ENCODE results near the gene BRICD5.
A peak's percentile ranks its signal among the peaks of the same experiment; 100 is the strongest.

BRICD5 gene

GRCh38 chr16:2237102-2237482, 26.4 kb upstream of the BRICD5 start:
- DNase-seq, result no peak

DNA sequence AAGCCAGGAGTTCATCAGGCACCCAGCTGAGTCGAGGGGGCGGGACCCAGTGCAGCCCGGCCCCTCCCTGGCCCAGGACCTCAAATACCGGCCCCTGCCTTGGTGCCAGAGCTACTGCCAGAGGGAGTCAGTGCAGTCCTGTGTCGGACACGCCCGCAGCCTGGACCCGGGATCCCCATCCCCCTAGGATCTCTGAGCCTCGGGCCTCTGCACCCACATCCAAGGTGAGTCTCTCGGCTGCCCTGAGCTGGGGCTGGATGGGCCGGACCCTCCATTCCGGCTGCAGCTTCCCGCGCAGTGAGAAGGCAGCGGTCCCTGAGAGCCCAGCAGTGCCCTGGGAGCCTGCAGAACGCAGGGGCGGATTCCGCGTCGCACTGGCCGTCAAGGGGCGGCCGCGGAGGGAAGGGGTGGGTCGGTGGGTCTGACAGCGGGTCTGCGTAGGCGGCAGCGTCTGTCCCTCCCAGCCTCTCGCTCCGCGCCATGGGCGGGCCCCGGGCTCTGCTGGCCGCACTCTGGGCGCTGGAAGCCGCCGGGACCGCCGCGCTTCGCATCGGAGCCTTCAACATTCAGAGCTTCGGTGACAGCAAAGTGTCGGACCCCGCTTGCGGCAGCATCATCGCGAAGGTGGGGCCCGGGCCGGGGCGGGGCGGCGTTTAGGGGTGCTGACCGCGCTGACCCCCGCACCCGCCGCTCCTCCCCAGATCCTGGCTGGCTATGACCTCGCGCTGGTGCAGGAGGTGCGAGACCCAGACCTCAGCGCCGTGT, 25.9 kb upstream of the BRICD5 start, which contains the start of gene DNASE1L2:
Gene DNASE1L2 (plus strand): TSS at position 108 of the 765 bp plus-strand sequence. CDS start 373 bp downstream, at position 481.
- no peak for DNase-seq

DNA sequence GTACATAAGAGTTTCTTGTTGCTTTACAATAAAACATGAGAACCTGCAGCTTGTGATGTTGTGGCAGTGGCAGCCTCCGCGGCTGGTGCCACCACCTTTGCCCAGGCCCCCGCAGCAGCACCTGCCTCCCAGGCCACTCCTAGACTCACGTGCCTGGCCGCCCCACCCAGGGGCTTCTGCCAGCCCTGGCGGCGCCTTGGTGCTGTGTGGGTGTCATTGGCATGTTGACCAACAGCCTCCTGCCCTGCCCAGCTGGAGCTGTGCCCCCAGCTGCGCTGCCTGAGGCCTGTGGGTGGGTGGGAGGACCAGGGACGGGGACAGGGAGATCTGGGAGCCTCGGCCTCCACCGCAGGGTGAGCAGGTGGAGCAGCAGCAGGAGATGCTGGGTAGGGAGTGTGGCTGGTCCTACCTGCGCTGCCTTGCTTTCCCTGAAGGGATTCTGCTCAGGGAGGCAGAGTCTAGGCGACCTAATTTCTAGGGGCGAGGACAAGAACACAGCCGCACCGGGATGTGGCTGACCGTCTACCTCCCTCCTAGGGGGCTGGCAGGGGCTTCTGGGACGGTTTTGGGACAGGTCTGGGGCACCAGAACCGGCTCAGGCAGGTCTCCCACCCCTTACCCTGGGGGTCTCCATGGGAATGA, 25.2 kb upstream of the BRICD5 start:
- no peak for DNase-seq

GRCh38 chr16:2235234-2235651, 24.6 kb upstream of the BRICD5 start:
- no peak for DNase-seq

DNA sequence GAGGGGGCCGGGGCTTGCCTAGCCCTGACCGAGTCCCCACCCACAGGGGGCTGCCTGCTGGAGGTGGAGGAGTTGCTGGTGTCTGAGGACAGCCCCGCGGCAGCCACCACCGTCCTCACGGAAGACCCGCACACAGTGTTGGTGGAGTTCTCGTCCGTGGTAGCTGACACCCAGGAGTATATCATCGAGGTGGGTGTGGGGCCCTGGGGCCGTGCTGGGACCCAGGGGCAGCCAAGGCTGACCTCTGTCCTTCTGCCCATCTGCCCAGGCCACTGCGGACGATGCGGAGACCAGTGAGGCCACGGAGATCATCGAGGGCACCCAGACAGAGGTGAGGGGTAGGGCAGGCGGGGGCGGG, 24.1 kb upstream of the BRICD5 start:
- DNase-seq, result no peak

GRCh38 chr16:2233872-2234812, 23.5 kb upstream of the BRICD5 start:
- DNase-seq, result no peak

- no peak for DNase-seq
Observed at GRCh38 chr16:2233046-2233775, 22.5 kb upstream of the BRICD5 start.

DNA sequence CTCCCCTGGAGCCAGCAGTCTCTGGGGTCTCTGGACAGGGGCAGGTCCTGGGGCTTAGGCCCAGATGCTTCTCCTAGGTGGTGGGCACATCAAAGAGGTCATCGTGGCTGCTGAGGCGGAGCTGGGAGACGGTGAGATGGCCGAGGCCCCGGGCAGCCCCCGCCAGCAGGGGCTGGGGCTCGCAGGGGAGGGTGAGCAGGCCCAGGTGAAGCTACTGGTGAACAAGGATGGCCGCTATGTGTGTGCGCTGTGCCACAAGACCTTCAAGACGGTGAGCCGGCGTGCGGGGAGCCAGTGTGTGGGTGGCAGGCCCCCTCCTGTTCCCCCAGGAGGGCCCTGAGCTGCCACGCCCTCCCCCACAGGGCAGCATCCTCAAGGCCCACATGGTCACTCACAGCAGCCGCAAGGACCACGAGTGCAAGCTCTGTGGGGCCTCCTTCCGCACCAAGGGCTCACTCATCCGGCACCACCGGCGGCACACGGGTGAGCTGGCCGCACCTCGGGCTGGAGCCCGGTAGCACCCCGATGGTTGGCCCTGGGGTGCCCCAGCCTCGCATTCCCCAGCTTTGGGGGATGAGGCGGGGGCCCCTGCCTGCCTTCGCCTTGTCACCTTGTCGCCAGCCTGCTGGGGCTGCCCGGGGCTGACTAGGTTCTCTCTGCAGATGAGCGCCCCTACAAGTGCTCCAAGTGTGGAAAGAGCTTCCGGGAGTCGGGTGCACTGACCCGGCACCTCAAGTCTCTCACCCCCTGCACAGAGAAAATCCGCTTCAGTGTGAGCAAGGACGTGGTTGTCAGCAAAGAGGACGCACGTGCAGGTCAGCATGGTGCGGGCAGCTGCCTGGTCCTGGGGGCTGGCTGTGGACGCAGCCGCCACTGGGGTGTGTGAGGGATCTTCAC, 21.7 kb upstream of the BRICD5 start:
- DNase-seq, result no peak

DNA sequence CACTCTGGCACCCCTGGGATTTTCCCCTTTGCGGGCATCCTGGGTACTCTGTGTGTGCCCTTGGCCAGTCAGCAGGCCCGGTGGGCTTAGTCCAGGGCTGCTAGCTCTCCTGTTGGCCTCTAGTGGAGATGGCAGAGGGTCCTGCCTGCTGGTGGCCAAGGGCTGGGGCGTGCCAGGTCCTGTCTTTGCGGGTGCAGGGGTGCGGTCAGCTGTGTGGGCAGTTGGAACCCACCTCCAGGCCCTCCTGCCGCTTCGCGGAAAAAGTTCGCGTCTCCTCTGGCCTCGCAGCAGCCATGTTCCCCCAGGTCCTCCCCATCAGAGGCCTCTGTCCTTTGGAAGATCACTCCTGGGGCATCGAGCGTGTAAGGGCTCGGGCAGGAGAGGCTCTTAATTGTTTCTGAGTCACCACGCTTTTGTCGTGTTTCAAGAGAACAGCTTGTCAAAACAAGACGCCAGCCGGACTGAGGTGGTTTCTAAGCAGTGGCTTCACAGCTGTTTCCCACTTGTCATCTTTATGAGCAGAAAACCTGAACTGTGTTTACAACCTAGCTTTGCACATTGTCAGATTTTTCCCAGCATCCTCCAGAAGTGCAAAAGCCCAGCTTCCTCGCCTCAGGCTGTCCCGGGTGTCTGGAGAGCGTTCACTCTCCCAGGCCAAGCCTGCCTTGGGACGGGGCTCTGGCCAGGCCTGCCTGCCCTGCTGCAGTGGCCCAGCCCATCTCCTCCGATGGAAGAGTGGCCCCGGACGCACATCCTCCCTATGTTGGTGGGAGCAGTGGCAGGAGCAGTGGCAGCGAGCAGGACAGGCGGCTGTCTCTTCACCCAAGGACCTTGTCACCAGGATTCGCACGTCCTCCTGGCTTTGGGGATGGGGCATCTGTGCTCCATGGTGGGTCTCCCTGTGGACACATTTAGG, 20.6 kb upstream of the BRICD5 start:
- no peak for DNase-seq

DNA sequence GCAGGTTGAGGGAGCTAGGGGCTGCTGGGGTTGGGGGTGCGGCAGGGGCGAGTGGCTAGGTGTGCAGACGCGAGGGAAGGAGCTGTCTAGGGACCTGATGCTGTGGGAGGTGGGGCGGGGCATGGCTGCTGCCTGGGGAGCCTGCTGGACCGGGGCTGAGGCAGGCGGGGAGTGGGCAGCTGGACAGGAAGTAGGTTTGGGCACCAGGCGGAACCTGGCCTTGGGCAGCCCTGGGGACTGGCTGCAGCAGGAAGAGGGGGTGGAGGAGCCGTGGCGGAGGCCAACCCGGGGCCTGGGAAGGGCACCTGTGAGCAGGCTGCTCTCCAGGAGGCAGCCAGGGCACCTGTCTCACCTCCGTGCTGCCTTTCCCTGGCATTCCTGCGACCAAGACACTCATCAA, 19.7 kb upstream of the BRICD5 start:
- DNase-seq, result no peak

DNA sequence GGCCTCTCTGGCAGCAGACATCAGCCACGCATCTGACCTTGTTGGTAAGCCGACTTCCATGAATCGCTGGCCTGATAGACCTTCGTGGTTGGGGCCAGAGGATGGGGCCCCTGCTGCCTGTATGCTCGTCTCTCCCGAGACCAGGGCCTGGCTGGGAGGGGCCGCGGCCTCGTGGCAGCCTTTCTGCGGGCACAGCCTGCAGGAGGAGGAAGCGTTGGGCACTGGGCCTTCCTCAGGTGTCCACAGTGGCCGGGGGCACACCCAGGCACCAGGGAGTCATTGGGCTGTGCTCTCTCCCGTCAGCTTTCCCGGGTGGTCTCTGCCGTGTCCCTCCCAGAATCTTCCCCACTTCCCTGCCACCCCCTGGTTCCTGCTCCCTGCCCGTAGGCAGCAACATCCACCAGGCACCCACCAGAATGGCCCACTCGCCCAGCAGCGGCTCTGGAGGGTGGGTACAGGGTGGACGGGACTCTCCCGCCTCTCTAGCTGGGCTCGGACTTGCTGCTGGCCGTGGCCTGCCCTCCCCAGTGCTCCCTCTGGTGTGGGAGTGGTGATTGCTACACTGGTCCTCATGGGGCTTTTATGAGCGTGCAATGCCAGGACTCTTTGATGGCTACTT, 19.1 kb upstream of the BRICD5 start:
- DNase-seq, result no peak

DNA sequence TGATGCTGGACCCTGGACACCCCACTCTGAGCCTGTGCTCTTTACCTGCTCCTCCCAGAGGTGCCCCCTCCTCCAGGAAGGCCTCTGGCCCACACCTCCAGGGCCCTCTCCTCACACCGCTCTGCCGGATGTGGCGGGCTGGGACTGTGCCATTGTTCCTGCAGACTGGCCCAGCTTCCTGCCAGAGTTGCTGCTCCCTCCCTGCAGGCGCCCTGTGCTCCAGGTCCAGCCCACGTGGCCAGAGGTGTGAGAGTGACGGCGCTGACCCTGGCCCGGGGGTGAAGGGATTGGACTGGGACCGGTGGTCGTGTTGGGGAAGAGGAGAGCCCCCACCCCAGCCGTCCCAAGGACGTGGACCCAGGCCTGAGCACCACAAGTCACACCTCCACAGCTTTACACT, 18.4 kb upstream of the BRICD5 start:
- DNase-seq, result no peak

DNA sequence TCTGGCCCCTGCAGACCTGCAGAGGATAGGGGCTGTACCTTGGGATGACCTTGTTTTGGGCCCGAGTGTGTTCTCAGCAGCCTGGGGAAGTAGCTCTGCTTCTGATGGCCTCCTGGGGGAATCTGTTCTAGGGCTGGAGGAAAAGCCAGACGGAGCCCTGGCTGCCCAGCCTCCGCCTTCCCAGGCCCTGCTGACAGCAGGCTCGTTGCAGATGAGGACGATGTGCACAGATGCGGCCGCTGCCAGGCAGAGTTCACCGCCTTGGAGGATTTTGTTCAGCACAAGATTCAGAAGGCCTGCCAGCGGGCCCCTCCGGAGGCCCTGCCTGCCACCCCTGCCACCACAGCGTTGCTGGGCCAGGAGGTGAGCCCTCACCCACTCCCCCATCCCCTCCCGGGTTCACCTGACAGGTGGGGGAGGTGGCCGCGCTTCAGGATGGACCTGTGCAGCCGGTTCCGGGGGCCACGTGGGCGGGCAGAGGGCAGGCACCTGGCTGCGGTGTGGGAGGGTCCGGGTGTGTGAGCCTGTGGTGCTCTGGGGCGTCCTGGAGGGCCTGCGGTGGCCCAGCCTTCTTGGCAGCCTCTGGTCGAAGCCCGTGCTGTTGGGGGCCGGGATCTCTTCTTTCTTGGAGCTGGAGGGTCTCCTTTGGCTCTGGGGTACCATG, 17.6 kb upstream of the BRICD5 start:
- no peak for DNase-seq

DNA sequence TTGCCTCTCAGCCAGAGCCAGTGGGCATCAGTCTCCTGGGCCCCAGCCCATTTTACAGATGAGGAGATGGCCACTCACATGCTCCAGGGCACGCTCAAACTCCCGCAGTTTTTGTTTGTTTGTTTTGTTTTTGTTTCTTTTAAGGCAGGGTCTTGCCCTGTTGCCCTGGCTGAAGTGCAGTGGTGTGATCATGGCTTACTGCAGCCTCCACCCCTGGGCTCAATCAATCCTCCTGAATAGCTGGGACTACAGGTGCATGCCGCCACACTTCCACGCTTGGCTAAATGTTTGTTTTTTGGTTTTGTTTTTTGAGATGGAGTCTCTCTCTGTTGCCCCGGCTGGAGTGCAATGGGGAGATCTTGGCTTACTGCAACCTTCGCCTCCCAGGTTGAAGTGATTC, 16.3 kb upstream of the BRICD5 start:
- no peak for DNase-seq

GRCh38 chr16:2226245-2226793, 15.7 kb upstream of the BRICD5 start:
- DNase-seq, result no peak

GRCh38 chr16:2223942-2224486, 13.4 kb upstream of the BRICD5 start:
- DNase-seq, result peak; percentile 34

GRCh38 chr16:2223221-2223941, 12.7 kb upstream of the BRICD5 start, which contains the start of gene E4F1:
E4F1 (plus strand) TSS chr16:2223591; CDS start chr16:2223614, 23 bp downstream.
- peak; percentile 99 for DNase-seq

- no peak for DNase-seq
Observed at GRCh38 chr16:2216330-2216729, 5.7 kb upstream of the BRICD5 start.

All from fibroblast of skin of right quadriceps (primary cell).